Fibroblast of upper back skin (primary cell): ENCODE measurements around the gene SMIM21.

Source experiments
- DNase-seq: peaks from one replicate; pipeline ENCODE4 v3.0.0-alpha.2; 2013

The SMIM21 gene

GRCh38 chr18:75375341-75375740 is 52.2 kb downstream of the SMIM21 start:
- no peak for DNase-seq

- DNase-seq: no peak
These were observed 53.0 kb downstream of the SMIM21 start for GRCh38 chr18:75374466-75374865.

- no peak for DNase-seq
These were observed 58.3 kb downstream of the SMIM21 start for GRCh38 chr18:75369026-75369721.

DNA sequence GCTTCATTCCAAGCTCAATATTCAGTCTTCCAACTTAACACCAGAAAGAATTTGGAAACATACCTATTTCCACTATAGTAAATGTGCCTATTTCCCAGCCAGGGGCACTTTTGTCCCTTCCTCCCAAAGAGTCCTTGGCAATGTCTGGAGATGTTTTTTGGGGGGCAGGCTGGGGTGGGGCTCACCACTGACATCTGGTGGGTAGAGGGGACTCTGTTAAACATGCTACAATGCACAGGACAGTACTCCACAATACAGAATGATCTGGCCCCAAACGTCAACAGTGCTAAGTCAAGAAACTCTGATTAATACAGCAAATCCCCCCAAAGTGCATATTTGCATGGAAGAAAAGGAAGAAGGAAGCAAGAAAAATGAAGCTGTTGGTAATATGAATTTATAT is 61.7 kb downstream of the SMIM21 start:
- DNase-seq: no peak

DNA sequence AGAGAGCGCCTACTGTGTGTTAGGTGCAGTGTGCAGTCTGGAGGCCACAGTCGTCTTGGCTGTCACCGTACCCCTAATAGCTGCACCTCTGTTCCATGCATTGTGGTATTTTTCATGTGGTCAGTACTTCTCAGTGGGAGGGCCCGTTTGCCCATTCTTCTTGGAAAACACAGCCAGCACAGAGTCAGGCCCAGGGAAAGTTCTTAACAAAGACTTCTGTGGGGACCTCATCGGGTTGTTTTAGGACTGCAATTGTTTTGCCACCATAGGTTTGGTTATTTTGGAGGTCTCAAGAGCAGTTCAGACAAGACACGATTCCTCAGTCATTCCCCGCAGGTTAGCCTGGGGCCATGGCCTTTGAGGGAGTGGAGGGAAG is 62.3 kb downstream of the SMIM21 start:
- no peak for DNase-seq

DNA sequence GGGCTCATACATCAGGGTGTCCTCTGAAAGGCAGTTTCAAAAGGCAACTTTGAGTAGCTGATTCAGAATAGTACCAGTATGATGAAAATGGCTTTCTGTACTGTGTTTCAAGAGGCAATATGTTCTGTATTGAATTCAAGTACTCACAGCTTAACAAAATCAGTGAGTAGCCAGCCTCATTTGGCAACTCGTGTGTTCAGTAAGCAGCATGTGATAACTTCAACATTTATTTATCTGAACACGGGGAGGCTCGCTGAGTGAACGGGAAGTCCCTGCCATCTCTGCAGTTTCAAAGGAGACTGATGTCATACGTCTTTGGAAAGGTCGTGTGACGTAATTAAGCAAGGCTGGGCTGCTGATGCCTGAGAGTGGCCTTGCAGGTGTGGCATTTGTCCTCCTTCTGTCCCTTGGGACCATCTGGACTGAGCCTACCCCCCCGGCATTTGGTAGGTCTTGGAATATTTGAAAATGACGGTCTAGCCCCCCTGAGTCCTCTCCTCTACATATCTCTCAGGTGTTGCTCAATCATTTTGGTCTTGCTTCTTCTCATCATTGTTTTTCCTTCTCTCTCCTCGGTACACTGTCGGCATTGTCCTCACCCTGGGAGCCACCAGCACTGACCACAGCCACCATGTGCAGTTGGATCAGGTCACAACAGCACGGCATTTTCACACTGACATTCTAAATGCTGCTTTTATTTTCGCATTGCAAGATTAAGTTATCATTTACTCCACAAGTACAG is 62.8 kb downstream of the SMIM21 start:
- DNase-seq: no peak

DNA sequence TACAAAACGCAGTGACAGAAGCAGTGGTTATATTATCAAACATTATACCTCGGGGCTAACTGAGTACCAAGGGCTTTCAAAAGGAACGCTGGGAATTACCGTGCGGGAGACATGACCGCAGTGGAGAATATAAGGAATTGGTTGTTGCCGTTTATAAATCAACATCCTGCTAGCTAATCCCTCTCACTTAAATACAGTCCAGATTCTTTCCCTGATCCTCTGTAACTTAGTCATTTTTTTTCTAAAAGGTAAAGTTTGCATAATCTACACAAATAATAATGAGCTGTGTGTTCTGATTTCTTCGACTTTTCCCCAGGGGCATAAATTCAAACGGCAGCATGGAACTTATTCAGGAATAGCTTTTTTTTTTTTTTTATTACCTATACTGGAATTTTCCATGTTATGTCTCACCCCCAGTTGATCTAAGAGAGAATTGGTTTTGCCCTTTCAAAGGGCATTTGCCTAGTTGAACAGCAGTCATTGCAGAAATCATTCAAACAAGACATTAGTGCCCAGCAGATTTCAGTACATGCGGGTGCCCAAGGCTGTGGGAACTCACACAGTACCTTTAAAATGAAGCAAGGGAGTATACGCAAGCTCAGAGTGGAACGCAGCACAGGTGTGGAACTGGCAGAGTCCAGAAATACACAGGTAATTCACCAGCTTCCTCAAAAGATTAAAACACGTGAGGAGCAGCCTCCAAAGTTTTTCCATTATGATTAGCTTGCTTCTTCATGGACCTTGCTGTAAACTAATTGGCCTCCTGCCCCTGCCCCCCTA is 63.9 kb downstream of the SMIM21 start:
- no peak for DNase-seq

GRCh38 chr18:75362435-75362834 is 65.1 kb downstream of the SMIM21 start:
- no peak for DNase-seq

DNA sequence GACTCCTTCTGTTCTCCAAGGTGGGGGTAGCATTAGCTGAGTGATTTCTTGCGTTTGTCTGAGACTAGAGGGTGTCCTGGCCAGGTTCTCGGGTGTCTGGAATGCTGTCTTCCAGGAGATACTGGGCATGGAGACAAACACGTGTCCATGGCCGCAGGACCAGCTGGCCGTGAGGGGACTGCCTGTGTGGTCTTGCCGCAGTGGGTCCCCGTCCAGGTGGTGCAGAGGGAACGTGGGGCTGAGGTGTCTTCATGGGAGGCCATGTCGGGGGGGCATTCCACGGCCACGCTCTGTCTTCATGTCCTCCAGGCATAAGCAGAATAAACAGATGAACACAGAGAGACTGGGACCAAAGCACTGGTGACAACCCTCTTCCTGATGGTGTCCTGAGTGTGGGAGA is 66.6 kb downstream of the SMIM21 start:
- no peak for DNase-seq

GRCh38 chr18:75360215-75360614 is 67.3 kb downstream of the SMIM21 start:
- DNase-seq: peak; percentile 43
